Sciatic nerve (tissue), 2 donors: ENCODE measurements around the gene YWHAG. TPM values are rescaled to one million over a fixed set of nuclear protein-coding genes. Genes with fewer than 3 reads are reported as not detected.
"Not testable (repeated sequence)": the region's sequence is repeated elsewhere in the genome, so short reads cannot be mapped to it uniquely, and the experiment has no call there.

Experiments
- ATAC-seq: fragments of 200-7000 bp; cut with Tn5 transposase; one replicate; pipeline ENCODE4 v1.9.1; 2020; ENCODE audit warnings: mild to moderate bottlenecking, moderate library complexity
- DNase-seq: peaks from one replicate; pipeline ENCODE4 v3.0.0-alpha.2; 2020; ENCODE audit warnings: low spot score
- intact Hi-C: fragments of 100-400 bp; cut with DNase I; formaldehyde crosslinking; loops from one replicate; pipeline ENCODE4 v1.14.2; 2022
- total RNA-seq: library from RNA; stranded (reverse); fragmentation: NEBNext Ultra II Directional; extraction: Animal tissue kit (Norgen Biotek cat#: 25700); gene quantifications from one replicate; pipeline ENCODE4 v1.2.1, GENCODE V29; 2021
- donor health status: DM: no; HTN: no; CAD: no.
- donor health status: DM: no; HTN: no; CAD: no.

Gene YWHAG
- total RNA-seq, 1 donor from 2014 or later = 94.7 TPM

- ATAC-seq, DNase-seq: not testable (repeated sequence)
- intact Hi-C loops = loop anchor here (10.0 kb wide), 1 partner anchor 135 kb away; no protein-coding TSS in a partner anchor
Observed at GRCh38 chr7:76309341-76310101, 49.3 kb downstream of the YWHAG start.

DNA sequence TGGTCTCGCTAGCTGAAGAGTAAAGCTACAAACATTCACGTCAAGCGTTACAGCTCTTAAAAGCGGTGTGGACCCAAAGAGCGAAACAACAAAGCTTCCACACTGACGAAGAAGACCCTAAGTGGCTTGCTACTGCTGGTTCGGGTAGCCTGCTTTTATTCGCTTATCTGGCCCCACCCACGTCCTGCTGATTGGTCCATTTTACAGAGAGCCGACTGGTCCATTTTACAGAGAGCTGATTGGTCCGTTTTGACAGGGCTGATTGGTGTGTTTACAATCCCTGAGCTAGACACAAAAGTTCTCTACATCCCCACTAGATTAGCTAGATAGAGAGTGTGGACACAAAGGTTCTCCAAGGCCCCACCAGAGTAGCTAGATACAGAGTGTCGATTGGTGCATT, 49.9 kb downstream of the YWHAG start:
- intact Hi-C loops, DNase-seq, ATAC-seq: not testable (repeated sequence)

DNA sequence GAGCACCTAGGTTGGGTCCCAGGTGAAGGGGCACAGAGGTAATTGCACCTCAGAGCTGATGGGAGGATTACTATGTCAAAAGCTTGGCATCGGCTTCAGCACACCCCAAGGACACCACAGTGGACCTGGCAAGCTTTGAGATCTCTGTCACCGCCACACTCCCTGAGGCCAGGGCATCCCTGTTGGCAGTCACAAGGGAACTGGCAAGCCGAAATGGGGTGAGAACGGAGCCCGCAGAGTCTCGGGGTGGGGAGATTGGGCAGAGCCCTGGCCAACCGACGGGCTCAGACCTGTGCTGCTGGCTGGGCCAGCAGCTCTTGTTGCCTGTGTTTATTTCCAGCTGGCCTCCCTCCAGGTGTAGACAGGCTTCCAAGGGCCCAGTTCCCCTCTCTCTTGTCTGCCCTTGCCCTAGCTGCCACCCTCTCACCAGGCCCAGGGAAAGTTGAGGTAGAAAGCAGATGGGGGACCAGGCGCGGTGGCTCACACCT, 53.9 kb downstream of the YWHAG start:
- intact Hi-C loops = no loop called here
- no peak for DNase-seq
- no peak for ATAC-seq

- DNase-seq = peak; percentile 97
- peak; percentile 87 for ATAC-seq
- intact Hi-C loops = no loop called here
Observed at GRCh38 chr7:76303202-76304147, 55.3 kb downstream of the YWHAG start.

DNA sequence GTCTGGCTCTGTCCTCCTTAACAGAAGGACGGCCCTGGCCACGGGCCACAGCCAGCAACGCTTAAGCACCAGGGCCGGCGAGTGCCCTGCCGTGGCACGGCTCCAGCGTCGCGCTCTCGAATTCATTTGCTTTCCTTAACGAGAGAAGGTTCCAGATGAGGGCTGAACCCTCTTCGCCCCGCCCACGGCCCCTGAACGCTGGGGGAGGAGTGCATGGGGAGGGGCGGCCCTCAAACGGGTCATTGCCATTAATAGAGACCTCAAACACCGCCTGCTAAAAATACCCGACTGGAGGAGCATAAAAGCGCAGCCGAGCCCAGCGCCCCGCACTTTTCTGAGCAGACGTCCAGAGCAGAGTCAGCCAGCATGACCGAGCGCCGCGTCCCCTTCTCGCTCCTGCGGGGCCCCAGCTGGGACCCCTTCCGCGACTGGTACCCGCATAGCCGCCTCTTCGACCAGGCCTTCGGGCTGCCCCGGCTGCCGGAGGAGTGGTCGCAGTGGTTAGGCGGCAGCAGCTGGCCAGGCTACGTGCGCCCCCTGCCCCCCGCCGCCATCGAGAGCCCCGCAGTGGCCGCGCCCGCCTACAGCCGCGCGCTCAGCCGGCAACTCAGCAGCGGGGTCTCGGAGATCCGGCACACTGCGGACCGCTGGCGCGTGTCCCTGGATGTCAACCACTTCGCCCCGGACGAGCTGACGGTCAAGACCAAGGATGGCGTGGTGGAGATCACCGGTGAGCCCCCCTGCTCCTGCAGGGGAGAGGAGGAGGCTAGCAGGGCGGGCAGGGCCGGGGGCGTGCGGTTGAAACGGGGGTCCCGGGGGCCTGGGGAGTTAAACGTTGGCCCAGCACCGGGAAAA, 56.2 kb downstream of the YWHAG start, which contains the start of gene HSPB1:
Gene HSPB1, plus strand, starts transcription at position 327 of the 855 bp plus-strand sequence. Its CDS starts 40 bp downstream, at position 367.
- peak; percentile 94 for DNase-seq
- intact Hi-C loops = no loop called here
- ATAC-seq = peak; percentile 87

DNA sequence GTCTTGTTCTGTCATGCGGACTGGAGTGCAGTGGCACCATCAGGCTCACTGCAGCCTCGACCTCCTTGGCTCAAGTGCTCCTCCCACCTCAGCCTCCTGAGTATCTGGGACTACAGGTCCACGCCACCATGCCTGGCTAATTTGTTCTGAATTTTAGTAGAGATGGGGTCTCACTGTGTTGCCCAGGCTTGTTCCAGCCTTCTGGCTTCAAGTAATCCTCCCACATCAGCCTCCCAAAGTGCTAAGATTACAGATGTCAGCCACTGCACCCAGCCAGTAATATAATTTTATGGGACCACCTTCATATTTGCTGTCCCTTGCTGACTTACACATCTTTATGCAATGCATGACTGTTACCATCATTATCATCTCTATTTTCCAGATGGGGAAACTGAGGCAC, 57.8 kb downstream of the YWHAG start:
- no peak for DNase-seq
- no peak for ATAC-seq
- intact Hi-C loops = no loop called here

DNA sequence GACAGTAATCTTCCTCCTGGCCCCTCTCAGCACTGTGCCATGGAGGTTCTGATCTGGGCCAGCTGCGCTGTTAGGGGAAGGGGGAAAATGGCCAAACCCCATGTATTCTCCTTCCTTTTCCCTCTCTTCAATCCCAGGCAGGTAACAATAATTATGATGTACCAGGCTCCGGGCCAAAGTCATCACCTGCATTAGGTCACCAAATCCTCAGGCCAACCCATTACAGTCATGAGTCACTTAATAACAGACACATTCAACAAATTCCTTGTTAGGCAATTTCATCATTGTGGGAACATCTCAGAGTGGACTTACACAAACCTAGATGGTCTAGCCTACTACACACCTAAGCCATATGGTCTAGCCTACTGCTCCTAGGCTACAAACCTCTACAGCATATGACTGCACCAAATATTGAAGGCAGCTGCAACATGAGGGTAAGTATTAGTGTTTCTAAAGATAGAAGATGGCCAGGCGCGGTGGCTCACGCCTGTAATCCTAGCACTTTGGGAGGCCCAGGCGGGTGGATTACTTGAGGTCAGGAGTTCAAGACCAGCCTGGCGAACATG, 58.5 kb downstream of the YWHAG start:
- DNase-seq = no peak
- ATAC-seq = no peak
- intact Hi-C loops = no loop called here

DNA sequence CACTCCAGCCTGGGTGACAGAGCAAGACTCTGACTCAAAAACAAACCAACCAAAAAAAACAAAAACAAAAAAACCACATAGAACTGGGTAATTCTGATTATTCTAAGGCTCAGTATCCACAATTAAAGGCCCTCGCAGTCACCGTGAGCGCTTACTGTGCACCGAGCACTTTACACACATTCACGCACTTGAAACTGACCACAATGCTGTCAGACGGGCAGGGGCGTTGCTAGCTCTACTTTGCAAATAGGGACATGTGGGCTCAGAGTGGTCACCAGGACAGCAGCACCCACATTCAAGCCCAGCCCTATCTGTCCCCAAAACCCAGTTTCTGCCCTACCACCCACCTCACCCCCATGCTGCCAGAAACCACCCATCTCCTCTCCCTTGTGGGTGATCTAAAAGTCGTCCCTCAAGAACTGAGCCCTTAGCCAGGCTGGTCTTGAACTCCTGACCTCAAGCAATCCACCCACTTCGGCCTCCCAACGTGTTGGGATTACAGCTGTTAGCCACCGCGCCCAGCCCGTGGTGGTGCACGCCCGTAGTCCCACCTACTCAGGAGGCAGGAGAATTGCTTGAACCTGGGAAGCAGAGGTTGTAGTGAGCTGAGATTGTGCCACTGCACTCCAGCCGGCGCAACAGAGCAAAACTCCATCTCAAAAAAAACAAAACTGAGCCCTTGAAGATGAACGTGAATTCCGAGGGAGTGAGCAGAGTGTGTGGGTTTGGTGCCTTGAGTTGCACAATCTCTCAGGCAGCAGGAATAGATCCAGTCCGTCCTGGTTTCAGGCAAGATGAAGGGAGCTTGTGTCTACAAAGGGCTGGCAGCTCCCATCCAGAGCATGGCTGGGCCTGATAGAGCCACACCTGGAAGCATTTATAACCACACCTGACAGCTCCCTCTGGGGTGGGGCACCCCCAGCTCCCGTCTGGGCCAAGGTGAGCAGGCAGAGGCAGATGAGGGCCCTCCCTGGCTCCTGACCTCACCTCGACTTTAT, 61.7 kb downstream of the YWHAG start:
- DNase-seq (no peak), ATAC-seq (peak; percentile 77)
- intact Hi-C loops = no loop called here

DNA sequence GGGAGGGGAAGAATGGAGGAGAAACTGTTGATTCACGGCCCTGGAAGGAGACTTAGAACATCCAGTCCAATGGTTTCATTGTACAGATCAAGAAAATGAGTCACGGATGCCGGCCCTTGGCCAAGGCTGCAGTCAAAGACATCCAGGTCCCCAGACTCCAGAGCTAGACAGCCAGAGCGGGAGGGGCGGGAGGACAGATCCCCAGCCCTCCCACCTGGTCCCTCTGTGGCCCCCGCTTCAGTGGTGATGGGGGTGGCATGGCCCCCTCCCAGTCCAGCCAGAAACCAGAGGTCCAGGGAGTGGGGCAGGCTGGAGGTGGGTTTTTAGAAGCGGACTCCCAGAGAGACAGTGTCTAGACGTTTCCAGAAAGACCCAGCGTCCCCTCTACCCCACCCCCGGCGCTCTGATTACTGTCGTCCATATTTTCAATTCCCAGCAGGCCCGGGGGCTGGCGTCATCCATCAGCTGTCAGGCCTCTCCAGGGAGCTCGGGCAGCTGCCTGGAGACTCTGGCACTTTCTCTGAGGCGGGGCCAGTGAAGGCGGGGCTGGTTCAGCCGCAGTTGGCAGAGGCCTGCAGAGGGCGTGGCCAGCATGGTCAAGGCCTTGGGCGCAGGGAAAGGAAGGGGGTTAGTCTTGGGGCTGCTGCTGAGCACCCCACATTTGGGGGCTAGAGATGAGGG, 64.3 kb downstream of the YWHAG start:
- DNase-seq (peak; percentile 97), ATAC-seq (peak; percentile 87)
- intact Hi-C loops = no loop called here

GRCh38 chr7:76293407-76293901, 65.3 kb downstream of the YWHAG start:
- intact Hi-C loops = no loop called here
- DNase-seq = no peak
- ATAC-seq = no peak

DNA sequence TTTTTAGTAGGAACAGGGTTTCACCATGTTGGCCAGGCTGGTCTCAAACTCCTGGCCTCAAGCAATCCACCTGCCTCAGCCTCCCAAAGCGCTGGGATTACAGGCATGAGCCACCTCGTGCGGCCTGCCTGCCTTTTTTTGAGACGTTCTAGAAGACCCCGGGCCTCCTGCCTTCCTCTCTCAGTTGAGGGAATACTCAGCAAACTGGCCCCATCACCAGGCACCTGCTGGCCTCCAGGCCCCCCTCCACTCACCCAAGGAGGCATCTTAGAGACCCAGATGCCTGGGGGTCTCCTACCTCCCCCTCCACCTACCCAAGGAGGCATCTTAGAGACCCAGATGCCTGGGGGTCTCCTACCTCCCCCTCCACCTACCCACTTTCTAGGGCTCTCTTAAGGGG, 65.9 kb downstream of the YWHAG start:
- ATAC-seq, intact Hi-C loops, DNase-seq: not testable (repeated sequence)

GRCh38 chr7:76292213-76292573, 66.6 kb downstream of the YWHAG start:
- DNase-seq (no peak), ATAC-seq (peak; percentile 49)
- intact Hi-C loops = no loop called here

GRCh38 chr7:76291351-76292212, 67.2 kb downstream of the YWHAG start:
- DNase-seq (peak; percentile 95), ATAC-seq (peak; percentile 84)
- intact Hi-C loops = loop anchor here (2.0 kb wide), 1 partner anchor 23 kb away; no protein-coding TSS in a partner anchor

DNA sequence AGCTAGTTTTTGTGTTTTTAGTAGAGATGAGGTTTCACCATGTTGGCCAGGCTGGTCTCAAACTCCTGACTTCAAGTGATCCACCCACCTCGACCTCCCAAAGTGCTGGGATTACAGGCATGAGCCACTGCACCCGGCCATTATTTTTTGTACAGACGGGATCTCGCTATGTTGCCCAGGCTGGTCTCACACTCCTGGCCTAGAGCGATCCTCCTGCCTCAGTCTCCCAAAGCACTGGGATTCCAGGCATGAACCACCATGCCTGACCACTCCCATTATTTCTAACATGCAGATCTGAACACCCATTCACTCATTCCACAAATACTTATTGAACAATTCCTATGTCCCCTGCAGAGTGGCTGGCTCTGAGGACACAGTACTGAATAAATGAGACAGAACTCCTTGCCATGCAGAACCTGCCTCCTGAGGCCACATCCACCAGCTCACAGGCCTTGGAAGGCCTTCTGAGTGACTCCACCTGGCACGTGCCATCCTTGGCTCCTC, 67.9 kb downstream of the YWHAG start:
- intact Hi-C loops = loop anchor here (2.0 kb wide), 1 partner anchor 24 kb away; no protein-coding TSS in a partner anchor
- ATAC-seq, DNase-seq: not testable (repeated sequence)

DNA sequence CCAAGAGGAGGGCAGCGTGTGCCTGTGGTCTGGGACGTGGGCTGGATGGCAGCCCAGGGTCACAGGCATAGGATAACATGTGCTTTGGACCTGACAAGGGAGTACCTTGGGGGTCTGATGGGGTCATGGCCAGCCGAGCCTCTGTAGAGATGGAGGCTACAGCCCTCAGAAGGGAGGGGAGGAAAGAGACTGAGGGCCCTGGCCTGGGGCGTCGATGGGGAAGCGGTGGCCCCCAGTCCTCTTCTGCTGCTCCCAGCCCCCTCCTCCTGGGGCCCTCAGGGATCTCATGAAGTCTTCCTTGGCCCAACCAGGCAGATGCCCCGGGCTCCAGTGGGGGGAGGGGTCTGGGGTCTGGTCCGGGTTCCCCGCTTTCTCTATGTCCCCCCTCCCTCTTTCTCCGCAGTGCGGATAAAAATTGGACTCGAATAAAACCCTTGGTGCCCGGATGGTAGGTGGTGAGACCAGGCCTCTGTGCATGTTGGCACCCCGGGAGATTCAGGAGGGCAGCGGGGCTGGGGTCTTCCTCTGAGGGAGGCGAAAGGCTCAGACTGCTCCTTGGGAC, 71.9 kb downstream of the YWHAG start:
- intact Hi-C loops = loop anchor here (5.0 kb wide), 1 partner anchor 105 kb away; no protein-coding TSS in a partner anchor
- DNase-seq (no peak), ATAC-seq (no peak)
